ENCODE results near the gene LAMC2.

DNA sequence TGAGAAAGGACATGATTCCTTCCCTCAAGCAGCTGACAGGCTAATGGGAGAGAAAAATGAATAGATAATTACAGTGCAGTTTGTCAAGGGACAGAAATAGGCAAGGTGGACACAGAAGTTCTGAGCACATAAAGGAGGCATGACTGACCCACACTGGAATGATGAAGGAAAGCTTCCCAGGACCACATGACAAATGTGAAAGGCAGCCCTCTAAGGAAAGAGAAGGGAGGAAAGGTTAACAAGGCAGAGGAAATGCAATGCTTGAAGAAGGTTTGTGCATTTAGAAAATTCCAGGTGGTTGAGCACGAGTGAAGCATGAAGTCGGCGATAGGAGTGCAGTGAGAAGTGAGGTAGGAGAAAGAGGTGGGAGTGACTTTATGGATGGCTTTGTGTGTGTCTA, 37.4 kb downstream of the LAMC2 start:
- TF ChIP-seq CTCF (IDR thresholded peaks at IDR 0.05) (no peak), POLR2A (IDR thresholded peaks at IDR 0.05) (no peak)

Measured in esophagus squamous epithelium (tissue), 4 donors.